ENCODE measurements around the gene VPS37C.

DNA sequence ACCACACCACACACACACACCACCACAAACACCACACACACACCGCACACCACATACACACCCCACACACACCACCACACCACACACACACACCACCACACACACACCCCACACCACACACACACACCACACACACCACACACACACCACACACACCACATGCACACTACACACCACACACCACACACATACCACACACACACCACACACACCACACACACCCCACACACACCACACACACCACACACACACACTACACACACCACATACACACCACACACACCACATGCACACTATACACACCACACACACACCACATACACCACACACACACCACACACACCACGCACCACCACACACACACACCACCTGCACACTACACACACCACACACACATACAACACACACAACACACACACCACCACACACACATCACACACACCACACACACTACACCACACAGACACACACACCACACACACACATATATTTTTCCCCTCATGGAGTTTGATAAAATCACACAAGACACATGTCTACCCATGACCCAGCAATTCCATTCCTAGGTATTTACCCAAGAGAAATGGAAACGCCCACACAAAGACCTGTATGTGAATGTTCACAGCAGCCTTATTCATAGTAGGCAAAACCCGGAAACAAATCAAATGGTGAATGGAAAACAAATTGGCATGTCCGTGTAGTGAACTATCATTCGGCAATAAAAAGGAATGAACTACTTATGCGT, 44.6 kb downstream of the VPS37C start:
- TF ChIP-seq RAD21 (IDR thresholded peaks at IDR 0.05), result no peak
- TF ChIP-seq CTCF (IDR thresholded peaks at IDR 0.05; ENCODE audit: low read depth, low read length, missing input control), result no peak
- TF ChIP-seq EGR1 (IDR thresholded peaks at IDR 0.05; ENCODE audit: low read depth in 2 of 2), result no peak
